GM21360 (cell line): ENCODE results near the gene TBX15.

Source experiments
- ATAC-seq: cut with Tn5 transposase; IDR thresholded peaks from one replicate; pipeline ENCODE4 v1.9.1; 2021; ENCODE audit warnings: mild to moderate bottlenecking, moderate library complexity; ENCODE audit not compliant: unreplicated experiment

The TBX15 gene

DNA sequence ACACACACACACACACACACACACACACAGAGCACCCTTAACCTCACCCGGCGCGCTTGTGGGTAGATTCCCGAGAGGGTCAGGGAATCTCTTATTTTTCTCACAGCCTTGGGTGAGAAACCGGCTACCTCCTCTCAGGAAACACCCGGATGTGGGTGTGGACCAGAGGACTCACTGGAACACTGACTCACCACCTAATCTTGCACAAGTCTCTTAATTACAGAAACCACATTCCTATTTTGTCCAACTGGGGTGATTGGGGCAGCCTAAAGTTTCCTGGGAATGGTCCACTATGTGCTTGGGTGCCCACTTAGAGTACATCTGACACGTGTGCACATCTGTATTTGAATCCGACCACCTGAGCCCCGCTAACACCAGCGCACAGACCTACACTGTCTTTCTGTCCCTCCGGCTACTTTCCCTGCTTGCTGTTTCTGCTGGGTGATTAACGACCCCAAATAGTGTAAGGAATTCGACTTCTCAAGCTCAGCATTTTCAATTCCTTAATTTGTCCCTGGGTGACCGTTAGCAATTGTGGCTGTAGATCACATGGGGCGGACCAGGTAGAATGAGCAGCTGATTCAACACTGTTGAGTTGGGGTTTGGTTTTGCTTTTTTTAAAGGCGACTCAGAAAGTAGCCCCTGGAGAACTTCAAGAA lies 14.0 kb upstream of the TBX15 start:
- no peak for ATAC-seq

DNA sequence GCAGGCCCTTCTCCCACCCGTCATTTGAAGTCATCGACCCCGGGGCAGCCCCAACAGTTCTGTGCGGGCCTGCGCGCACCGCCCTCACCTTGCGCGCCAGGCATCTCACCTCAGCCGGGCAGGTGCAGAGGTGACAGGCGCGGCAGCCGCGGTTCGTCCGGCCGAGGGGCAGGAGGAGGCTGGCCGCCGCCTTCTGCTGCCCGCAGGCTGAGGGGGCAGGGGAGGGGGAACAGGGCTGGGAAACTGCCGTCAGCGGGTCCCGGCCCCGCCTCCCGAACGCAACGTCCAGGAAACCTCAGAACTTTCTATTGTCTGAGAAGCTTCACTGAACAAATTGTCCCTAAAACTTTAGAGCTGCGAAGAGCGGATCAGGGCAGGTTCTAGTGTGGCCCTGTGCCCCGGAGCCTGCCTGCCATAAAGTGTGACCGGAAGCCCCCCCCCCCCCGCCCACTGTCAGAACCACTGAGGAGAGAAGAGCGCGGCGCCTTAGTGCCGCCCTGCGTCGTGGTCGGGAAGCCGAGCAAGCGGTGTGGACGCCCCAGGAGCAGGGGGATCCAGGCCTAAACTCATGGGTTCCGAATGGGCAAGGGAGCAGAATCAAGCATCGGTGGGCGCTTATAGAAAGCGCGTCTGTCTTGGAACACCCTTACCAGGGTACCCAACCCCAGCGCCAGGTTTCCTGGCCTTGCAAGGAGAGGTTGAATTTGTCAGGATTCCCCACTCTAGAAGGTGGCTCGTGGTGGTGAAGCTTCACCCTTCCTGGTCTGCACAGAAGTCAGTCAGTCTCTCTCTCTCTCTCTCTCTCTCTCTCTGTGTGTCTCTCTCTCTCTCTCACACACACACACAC lies 13.3 kb upstream of the TBX15 start:
- ATAC-seq: no peak

DNA sequence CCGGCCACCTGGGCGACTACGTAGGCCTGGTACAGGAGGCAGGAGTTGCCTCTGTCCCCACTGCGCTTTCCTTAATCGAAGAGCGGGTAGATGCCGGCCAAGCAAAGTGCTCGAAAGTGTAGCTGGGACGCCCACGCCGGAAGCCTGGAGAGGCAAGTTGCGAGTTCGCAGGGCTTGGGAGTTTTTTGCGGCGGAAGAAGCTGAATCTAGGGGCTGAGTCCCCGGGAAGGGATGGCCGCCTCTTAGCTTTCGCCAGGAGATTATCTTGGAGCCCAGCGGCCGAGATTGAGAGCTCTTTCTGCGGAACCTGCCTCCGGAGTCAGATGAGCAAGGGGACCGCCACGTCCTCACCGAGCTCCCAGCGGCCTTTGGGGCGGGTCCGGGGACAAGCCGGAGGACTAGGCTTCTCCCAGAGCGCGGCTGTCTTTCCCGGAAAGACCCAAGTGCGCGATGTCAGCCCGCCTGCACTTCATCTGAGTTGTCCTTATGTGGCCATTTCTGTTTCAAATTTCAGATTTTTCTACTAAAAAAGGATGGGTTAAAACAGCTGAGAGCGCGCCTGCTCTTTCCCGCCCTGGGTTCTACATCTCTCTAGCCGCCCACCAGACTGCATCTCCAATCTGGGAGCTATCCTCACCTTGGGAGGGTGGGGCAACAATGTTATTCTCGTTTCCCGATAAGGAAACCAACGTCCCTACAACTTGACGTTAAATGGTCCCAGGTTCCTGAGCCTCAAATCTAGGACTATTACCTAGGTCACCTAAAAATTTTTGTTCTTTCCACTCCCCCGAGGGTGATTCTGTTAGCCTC lies 12.4 kb upstream of the TBX15 start:
- no peak for ATAC-seq

DNA sequence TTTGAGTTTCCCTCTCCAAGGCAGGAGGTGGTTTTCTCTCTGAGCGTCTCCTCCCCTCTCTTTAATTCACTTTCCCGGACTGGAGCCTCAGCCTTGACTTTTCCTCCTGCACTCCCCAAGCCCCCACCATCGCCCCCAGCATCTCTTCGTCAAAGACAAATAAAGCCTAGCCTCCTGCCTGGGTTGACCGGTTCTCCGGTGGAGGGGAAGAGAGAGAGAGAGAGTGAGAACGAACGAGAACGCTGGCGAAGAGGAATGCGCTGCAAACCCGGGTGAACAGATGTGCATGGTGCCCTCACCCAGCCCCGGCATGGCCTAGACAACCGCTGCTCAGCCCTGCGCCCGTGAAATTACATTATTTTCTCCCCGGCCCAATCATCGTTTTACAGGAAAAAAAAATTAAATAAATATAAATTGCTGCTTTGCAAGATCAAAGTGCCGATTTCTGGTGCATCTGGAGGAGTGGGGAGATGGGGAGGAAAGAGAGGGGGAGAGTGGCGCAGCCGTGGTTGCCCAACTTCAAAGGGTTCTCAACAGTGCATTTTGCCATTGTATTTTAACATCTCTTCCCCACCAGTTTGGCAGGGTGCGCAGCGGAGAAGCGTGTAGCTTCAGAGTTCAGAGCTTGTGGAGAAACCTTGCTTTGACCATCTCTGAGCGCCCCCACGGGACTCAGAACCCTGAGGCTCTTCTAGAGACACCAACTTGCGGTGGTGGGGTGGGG lies 11.4 kb upstream of the TBX15 start:
- ATAC-seq: no peak

DNA sequence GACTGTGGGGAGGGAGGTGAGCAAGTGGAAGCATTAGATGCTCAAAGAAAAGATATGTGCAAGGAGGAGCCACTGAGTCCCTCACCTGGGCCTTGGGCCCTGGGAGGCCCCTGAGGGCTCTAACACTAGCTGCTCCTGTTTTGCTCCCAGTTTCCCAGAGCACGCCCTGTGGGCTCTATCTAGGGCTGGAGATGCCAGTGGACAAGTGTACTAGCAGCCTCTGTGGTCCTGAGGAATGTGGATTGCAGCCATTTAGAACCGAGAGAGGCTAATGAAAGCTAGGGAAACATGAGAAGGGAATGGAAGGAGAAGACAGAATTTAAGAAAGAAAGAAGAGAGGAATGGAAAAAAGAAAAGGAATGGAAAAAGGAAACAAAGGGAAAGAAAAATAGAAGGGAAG lies 10.0 kb upstream of the TBX15 start:
- no peak for ATAC-seq

DNA sequence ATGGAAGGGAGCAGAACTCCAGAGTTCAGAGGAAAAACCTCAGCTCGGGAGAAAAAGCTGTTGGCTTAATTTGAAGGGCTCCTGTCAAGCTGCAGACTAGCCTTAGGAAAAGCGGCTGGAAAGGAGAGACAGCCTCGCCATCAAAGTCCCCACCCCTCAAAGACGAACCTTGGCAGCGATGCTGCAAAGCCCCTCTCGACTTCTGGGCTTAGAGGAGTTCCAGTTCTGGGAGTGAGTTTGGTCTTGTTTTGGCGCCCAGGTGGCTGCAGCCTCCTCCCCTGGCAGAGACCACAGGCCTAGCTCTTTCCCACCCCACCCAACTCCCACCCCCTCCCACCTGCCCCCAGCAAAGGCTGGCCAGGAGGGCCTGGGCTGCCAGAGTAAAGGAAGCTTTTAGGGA lies 9.1 kb upstream of the TBX15 start:
- ATAC-seq: no peak

DNA sequence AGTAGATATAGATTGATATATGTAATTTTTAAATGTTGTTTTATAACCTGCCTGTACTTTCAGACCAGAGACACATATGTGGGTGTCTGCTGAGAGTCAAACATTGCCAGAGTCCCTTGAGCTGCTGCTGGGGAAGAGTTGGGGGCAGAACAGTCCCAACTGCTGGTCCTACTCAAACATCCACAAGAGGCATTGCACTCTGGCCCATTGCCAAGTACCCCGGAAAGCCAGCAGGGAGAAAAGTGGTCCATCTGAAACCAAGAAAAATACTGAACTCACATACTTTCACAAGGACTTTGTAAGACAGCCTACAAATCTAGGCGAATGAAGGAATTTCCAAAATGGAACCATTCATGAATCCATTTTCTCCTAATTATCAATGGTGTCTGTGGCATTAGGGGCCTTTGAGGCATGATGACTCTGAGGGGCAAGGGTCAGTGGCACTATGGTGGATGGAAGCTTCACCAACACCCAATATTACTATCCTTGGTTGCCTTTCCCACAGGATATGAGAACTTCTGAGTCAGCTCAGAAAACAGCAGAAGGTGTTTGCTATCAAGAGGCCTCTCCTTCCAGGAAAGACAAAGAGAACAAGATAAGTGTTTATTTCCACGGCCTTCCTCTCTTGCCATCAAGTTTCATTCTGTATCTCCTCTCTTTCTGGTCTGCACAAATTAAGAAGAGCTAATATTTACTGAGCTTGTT lies 7.3 kb upstream of the TBX15 start:
- ATAC-seq: no peak

DNA sequence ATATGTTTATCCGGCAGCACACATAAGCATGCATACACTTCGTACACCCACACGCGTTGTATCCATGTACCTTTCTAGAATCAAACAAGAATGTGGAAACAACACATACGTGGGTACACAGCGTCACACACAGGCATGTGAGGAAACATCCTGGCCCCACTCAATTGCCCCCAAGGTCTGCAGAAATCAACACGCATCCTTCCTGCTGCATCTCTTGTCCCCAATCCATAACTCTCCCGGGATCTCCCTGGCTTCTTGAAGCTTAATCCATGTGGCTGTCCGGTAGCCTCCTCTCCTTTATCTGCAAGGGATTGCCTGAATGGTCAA lies 5.5 kb upstream of the TBX15 start:
- ATAC-seq: no peak

DNA sequence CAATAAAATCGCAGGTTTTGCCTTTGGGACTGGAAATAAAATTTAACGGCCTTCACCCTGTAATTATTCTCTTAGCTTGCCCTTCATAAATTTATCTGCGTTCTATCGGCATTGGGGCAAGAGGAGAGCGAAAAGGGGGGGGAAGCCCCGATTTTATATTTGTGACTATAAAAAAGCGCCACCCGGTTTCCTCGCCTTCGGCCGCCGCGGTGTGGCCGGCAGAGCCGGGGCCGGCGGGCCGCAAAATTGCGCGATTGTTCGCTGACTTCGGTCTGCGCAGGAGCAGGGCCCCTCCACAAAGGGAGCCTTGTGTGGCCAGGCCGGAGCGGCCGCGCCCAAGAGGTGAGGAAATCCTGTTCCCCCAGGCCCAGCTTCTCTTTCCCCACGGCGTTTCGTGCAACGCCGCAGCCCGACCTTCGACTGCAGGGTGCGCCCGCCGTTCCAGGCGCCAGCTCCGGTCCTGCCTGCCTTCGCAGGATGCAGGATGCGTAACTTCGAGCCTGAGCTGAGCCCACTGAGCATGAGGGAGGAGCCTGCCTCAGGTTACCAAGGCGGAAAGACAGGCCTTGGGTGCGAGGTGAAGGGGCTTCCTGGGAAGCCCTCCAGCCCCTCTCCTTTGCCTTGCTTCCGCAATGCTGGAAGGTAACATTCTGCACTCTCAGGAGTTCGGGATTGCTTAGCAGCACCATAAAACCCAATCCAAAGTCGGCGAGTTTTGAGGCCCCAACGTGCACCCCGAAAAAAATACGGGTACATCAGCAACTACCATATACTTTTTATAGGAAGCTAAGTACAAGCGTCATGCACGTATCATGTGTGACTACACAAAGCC lies 4.9 kb upstream of the TBX15 start:
- no peak for ATAC-seq

DNA sequence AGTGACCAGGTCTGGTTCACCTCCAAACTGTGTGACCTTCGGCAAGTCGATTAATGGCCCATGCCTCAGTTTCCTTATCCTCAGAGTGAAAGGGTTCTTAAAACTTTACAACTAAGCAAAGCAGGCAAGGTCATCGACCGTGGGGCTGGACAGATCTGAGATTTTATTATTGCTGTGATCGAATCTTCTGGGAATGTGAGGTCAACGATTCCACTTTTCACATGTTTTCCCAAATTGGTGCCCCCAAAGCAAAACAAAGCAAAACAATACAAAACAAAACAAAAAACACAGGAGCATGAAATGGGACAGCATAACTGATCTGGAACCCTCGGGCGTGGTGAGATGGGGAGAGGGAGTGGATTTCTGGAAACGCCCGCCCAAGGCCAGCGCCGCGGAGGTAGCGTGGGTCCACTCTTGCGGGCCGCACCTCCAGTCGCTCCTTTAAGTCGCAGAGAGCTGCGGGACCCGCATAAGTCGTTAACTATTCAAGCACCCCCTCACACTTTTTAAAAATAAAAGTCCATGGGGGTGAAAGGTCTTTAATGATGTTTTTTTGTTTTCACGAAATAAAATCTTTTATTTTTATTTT lies 4.2 kb upstream of the TBX15 start:
- no peak for ATAC-seq

DNA sequence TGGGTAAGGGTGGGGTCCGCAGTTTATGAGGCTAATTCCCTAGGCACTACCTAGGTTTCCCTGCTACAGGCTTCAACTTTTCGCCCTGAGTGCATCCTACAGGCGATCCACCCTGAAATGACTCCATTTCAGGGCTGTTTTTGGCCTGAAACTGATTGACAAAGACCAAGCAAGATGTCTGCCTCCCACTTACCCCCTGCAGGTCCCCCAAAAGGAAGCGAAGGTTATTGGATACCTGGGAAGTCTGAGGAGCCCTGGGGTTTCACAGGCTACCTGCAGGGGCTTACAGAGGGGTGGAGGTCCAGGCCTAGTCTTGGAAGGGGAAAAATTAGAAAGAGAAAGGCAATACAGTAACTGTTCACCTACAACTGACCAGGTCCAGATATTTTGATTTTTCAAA lies 3.3 kb upstream of the TBX15 start:
- no peak for ATAC-seq

DNA sequence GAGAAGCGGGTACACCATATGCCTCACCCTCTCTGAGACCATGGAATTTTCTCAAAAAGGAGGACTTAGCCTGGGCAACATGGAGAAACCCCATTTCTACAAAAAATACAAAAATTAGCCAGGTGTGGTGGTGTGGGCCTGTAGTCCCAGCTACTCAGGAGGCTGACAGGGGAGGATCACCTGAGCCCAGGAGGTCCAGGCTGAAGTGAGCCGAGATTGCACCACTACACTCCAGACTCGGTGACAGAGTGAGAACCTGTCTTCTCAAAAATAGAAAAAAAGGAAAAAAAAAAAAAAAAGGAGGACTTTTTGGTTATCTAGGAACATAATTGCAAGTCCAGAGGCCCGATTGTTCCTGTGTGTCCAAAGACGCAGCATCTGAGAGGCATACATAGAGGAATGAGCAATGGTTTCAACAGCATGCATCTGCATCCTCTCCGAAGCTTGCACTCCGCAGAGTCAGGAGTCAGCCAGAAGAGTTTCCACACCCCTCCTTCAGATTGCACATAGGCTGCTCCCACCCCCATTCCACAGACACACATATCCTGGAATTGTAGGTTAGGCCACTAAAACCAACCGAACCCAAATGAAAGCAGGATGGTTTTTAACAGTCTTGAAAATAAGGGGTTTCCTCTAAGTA lies 2.5 kb upstream of the TBX15 start:
- no peak for ATAC-seq

DNA sequence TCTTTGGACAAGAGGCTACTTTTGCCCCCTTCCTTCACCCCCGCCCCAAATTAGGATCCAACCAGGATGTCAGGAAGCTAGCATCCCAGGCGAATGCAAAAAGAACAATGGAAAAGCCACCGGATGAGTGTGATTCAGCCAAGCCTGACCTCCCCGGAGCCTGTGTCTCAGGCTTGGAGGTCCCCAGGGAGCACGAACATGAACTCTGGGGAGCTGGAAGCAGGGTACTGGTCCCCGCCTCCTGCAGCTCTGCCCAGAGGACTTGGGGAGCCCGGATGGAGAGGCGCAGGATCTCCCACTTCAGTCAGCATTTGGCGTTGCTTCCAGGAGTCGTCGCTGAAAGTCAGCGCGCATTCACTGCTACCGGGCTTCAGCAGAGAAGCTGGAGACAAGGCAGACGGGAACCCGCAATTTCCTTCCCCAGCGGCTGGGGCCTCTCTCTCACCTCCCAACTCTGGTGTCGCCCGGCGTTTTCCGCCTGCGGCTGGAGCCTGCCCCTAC lies 1.8 kb upstream of the TBX15 start:
- no peak for ATAC-seq

DNA sequence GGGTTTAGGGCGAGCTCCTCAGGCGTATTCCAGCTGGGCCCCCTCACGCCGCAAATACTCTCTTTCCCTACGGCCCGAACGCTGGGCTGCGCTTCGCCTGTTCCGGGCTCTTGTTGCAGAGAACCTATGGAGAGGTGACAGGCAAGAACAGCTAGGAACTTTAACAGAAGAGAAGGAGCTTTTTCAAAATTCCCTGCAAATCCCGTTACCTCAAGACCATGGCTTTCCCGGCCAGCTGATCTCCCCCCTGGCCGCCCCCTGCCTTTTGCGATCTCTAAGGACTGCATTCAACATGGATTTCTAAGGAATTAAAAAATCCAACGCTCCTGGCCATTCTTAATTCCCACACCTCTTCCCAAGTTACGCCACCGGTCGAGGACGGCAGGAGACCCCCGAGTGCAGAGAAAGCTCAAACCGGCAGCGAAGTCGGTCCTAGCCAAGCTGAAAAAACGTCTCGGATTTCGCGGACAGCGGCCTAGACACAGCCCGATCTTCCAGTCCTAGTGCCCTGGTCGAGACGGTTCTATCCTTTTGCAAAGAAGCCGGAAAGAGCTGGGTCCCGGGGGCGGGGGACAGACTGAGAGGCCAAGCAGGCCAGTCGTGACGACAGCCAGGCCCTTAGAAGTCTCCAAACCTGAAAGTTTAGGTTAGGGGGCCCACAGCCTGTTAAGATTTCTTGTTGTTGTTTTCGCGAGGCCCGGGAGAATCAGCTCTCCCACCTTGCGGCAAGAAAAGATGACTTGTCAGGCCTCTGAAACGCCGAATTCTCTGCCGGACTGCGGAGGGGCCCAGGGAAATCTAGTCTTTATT lies 1.1 kb upstream of the TBX15 start:
- ATAC-seq: no peak

DNA sequence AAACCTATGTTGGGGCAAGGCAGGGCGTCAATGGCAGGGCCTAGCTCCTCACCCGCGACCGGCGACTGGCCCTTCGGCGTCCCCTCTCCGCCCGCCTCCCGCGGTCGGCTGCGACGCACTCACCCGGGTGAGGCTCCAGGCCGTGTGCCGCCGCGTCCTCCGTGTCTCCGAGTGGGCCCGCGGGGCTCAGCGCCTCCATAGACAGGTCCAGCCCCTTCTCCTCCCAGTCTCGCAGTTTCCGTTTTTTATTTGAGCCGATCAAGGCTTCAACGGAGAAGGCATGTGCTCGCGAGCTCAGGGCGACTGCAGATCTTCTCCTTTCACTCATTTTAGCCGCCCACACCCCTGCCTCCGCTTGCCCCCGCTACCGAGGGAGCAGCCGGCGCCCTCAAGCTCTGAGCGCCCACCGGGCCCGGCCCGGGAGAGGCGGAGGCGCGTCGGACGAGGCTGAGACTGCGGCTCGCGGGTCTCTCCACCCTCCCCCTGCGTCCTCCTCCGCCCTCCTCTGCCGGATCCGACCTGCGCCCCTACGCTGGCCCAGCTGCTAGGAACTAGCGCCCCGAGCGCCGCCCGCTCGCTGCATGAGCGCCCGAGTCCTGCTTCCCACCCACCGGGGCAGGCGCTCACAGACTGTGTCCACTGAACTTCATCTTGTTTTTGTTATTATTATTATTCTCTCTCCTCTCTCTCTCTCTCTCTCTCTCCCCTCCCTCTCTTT lies 516 bp downstream of the TBX15 start:
- ATAC-seq: no peak

DNA sequence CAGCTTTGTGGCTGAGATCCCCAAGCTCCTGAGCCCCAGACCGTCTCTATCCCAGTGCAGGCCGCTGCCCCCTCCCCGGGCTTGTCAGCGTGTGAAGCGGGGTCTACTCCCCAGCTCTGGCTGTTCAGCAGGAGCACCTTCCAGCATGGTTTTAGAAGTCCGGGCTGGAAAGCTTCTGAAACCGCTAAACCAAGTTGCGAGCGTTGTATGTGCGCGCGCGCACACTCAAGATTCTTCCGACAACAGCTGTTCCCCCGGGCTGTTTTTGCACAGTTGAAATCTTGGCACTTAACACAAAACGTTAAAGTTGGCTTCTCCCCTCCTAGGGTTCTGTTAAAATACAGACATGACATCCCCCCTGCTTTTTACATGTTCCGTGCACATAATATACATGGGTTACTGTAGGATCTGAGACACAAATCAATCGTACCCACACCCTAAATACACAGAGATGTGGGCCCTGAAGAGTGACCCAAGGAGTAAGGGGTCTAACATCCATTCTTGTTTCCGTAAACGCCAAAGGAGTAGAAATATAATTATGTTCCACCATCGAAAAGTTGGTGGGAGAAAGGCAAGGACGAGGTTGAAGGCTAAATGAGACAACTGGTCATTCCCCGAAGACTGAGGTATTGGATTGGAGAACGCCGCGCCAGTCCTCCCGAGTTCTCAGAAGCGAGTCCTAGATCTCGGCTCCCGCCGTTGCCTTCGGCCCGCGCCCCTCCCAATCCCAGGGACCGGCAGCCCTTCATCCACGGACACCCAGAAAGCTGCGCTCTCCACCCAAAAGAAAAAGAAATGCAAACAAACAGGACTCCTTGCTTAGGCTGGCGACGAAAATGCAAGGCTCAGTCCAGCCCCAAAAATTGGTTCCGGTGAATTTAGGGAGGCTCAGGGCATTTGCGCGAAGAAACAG lies 1.3 kb downstream of the TBX15 start:
- no peak for ATAC-seq
